GM23248 (cell line): ENCODE measurements around the gene METTL8. TPM values are rescaled to one million over a fixed set of nuclear protein-coding genes. Genes with fewer than 3 reads are reported as not detected.

Source experiments
- DNase-seq: peaks from one replicate; pipeline ENCODE4 v3.0.0-alpha.2; 2015
- H2AFZ ChIP-seq: fragments of 200-600 bp; sonication (generic); 2 replicates; pipeline ENCODE4 v1.6.1; 2016; ENCODE audit warnings: antibody characterized with exemption
- H3F3A ChIP-seq: fragments of 200-600 bp; sonication (generic); 2 replicates; pipeline ENCODE4 v1.6.1; 2016; ENCODE audit warnings: mild to moderate bottlenecking, antibody characterized with exemption, mixed run types; ENCODE audit not compliant: insufficient read depth
- H3K27ac ChIP-seq: fragments of 200-600 bp; sonication (generic); 2 replicates; pipeline ENCODE4 v1.5.1; 2016; ENCODE audit warnings: mild to moderate bottlenecking
- H3K27me3 ChIP-seq: fragments of 200-600 bp; sonication (generic); replicated peaks from 2 replicates; pipeline ENCODE4 v1.6.1; 2016; ENCODE audit warnings: mild to moderate bottlenecking; ENCODE audit not compliant: insufficient read depth
- H3K36me3 ChIP-seq: fragments of 200-600 bp; sonication (generic); 2 replicates; pipeline ENCODE4 v1.6.1; 2016; ENCODE audit warnings: low read depth, mild to moderate bottlenecking
- H3K4me1 ChIP-seq: fragments of 200-600 bp; sonication (generic); 2 replicates; pipeline ENCODE4 v1.6.1; 2016; ENCODE audit warnings: mild to moderate bottlenecking; ENCODE audit not compliant: insufficient read depth
- H3K4me2 ChIP-seq: fragments of 200-600 bp; sonication (generic); one replicate; pipeline ENCODE4 v1.6.1; 2016; ENCODE audit warnings: mild to moderate bottlenecking; ENCODE audit not compliant: unreplicated experiment
- H3K4me3 ChIP-seq: fragments of 200-600 bp; sonication (generic); 2 replicates; pipeline ENCODE4 v1.5.1; 2016; ENCODE audit warnings: mild to moderate bottlenecking
- H3K79me2 ChIP-seq: fragments of 200-600 bp; sonication (generic); 2 replicates; pipeline ENCODE4 v1.6.1; 2016; ENCODE audit warnings: mild to moderate bottlenecking; ENCODE audit not compliant: insufficient read depth
- H3K9ac ChIP-seq: fragments of 200-600 bp; sonication (generic); 2 replicates; pipeline ENCODE4 v1.6.1; 2016; ENCODE audit warnings: mild to moderate bottlenecking
- H3K9me2 ChIP-seq: fragments of 200-600 bp; sonication (generic); 2 replicates; pipeline ENCODE4 v1.6.1; 2016; ENCODE audit warnings: mixed run types, mild to moderate bottlenecking, moderate library complexity; ENCODE audit not compliant: insufficient read depth
- H3K9me3 ChIP-seq: fragments of 200-600 bp; sonication (generic); one replicate; pipeline ENCODE4 v1.6.1; 2017; ENCODE audit warnings: low read depth
- H4K20me1 ChIP-seq: fragments of 200-600 bp; sonication (generic); 2 replicates; pipeline ENCODE4 v1.6.0; 2016; ENCODE audit not compliant: insufficient read depth
- EZH2 ChIP-seq: fragments of 200-600 bp; sonication (generic); IDR thresholded peaks from 2 replicates; pipeline ENCODE4 v1.6.1; 2018; ENCODE audit warnings: antibody characterized with exemption, mild to moderate bottlenecking; ENCODE audit not compliant: insufficient read depth, poor library complexity, severe bottlenecking
- EZH2phosphoT487 ChIP-seq: fragments of 200-600 bp; sonication (generic); IDR thresholded peaks from 2 replicates; pipeline ENCODE4 v1.6.1; 2018; ENCODE audit warnings: antibody characterized with exemption, moderate library complexity, mild to moderate bottlenecking, low read depth; ENCODE audit not compliant: insufficient read depth
- WGBS, 2 experiments: methylation state at CpG; one replicate each; pipeline ENCODE4 v1.1.6; 2015 to 2017; ENCODE audit warnings: low lambda C conversion rate in 2 of 2, low coverage in 1 of 2; ENCODE audit errors: missing lambda C conversion rate in 2 of 2; 5-methylcytosine and 5-hydroxymethylcytosine counted together
- in situ Hi-C: fragments of 300-500 bp; cut with MboI; formaldehyde crosslinking; loops from 2 replicates; pipeline ENCODE4 v1.15.0; 2020
- polyA plus RNA-seq: library from polyadenylated mRNA; unstranded; fragments of >200 nt; fragmentation: Nextera tagmentation; extraction: Ambion mirVana; gene quantifications from 2 replicates; pipeline ENCODE4 v1.2.1, GENCODE V29; 2016
- total RNA-seq: library from RNA; depleted of rRNA; stranded (reverse); fragments of >200 nt; shearing (Covaris generic); gene quantifications from 2 replicates; pipeline ENCODE4 v1.2.3, GENCODE V29; 2014

Gene METTL8
- total and polyA plus RNA-seq, 2 experiments from 2014 or later = 27.2 to 38.5 TPM

DNA sequence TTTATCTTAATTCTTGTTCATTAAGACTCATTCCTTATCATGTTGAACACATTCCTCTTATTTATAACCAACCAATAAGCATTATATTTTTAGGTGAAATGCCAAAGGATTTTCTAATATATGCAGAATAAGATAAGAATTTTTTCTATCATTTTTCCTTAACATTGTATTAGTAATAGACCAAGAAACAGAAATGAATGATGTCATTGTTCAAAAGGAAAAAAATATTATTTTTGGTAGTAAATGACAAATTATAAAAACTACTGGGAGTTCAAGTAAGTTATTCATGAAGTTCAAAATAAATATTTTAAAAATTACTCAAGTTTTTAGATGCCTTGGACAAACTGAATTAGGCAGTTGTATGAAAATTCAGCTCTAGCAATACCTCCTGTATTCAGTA lies 25.7 kb upstream of the METTL8 start:
- Histone ChIP-seq H3K4me2 (no peak overlapping the region), H3K4me3 (no peak overlapping the region), H2AFZ (no peak overlapping the region), H4K20me1 (peaks cover 5% of the 10 kb centered on the region; the same call in 1 of the 2 replicates), H3K36me3 (peaks cover 22% of the 10 kb centered on the region), H3K9ac (no peak overlapping the region), H3K9me3 (no peaks in the 10 kb centered on the region), H3K9me2 (no peaks in the 10 kb centered on the region), H3K27ac (no peak overlapping the region), H3F3A (no peaks in the 10 kb centered on the region), H3K79me2 (0 out of 2 replicates have a peak, but pooled peaks cover 6% of the 10 kb centered on the region), H3K27me3 (no peaks in the 10 kb centered on the region), H3K4me1 (no peaks in the 10 kb centered on the region)
- in situ Hi-C loops = no loop called here
- no peak for DNase-seq
- TF ChIP-seq EZH2 (no peak), EZH2phosphoT487 (no peak)

DNA sequence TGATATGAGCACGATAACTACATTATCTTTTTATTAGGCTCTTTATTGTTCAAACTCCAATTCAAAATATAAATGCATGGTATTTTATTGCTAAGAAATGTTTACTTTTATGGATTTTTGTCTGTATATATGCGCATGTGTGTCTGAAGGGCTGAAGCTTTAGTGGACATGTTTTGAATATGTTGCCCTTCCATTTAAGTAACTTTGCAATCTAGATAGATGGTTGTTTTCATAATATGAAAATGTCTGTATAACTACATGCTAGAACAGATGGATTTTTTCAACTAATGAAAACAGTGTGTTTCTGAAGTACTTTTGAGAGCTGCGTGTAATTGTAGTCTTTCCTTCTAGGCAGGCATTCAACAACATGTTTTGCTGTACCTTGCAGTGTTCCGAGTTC lies 19.0 kb upstream of the METTL8 start:
- TF ChIP-seq EZH2 (no peak), EZH2phosphoT487 (no peak)
- H3K36me3 ChIP-seq = peaks cover 38% of the 10 kb centered on the region
- in situ Hi-C loops = no loop called here

DNA sequence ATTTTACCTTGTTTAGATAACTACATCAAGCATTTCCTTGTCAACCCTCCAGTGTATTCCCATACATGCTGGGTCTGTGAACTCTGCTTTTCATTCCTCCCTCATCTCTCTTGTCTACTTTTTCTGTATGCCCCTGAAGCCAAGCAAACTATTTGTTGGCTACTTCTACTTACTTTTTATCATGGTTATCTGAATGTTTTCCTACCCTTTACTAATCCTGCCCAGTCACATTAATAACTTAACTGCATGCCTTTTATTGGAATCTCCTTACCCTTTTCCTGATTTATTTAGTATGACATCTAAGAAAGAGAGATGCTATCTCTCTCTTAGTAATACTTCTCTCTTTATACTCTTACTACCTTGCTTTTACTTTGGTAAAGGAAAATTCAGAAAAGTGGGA lies 17.3 kb upstream of the METTL8 start:
- H3K4me1 ChIP-seq = no peaks in the 10 kb centered on the region
- H3K9me3 ChIP-seq = no peaks in the 10 kb centered on the region
- no peak overlapping the region for H3K4me3 ChIP-seq
- no peak overlapping the region for H2AFZ ChIP-seq
- H4K20me1 ChIP-seq = no peaks in the 10 kb centered on the region
- H3K4me2 ChIP-seq = no peak overlapping the region
- in situ Hi-C loops = no loop called here
- H3K27ac ChIP-seq = no peak overlapping the region
- H3K27me3 ChIP-seq = no peaks in the 10 kb centered on the region
- H3K9me2 ChIP-seq = no peaks in the 10 kb centered on the region
- no peak for DNase-seq
- H3K36me3 ChIP-seq = peaks cover 36% of the 10 kb centered on the region
- TF ChIP-seq EZH2 (no peak), EZH2phosphoT487 (no peak)
- no peaks in the 10 kb centered on the region for H3K79me2 ChIP-seq
- H3K9ac ChIP-seq = no peak overlapping the region
- no peaks in the 10 kb centered on the region for H3F3A ChIP-seq

More for the DNA sequence above, 19.0 kb upstream of the METTL8 start:
- no peak overlapping the region for H2AFZ ChIP-seq
- 0 out of 2 replicates have a peak, but pooled peaks cover 6% of the 10 kb centered on the region for H3K79me2 ChIP-seq
- H3K9me3 ChIP-seq = no peaks in the 10 kb centered on the region
- no peak overlapping the region for H3K4me2 ChIP-seq
- no peak overlapping the region for H3K4me3 ChIP-seq
- H3K4me1 ChIP-seq = no peaks in the 10 kb centered on the region
- no peak for DNase-seq
- H3F3A ChIP-seq = no peaks in the 10 kb centered on the region
- no peaks in the 10 kb centered on the region for H3K9me2 ChIP-seq
- H3K27me3 ChIP-seq = no peaks in the 10 kb centered on the region
- H4K20me1 ChIP-seq = peaks cover 5% of the 10 kb centered on the region; the same call in 1 of the 2 replicates
- H3K9ac ChIP-seq = no peak overlapping the region
- H3K27ac ChIP-seq = no peak overlapping the region
- 74 to 79% methylated on average over 4 of the region's 4 CpGs for WGBS, 2 experiments

DNA sequence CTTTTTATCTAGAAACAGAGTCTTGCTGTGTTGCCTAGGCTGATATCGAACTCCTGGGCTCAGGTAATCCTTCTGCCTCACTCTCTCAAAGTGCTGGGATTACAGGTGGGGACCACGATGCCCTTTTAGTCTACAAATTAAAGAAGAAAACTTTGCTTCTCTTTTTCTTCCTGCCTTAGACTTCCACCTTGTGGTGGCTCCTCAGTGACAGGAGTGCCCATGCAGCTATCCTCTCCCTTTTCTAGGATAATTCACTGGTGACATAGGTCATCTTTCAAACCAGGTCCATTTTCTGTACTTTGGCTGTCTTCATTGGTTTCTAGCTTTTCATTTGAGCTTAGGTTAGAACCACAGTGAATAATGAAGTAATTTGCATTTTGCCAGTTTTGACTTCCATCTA lies 13.9 kb upstream of the METTL8 start:
- no peaks in the 10 kb centered on the region for H4K20me1 ChIP-seq
- H3K79me2 ChIP-seq = no peaks in the 10 kb centered on the region
- no peak overlapping the region for H3K4me3 ChIP-seq
- peaks cover 44% of the 10 kb centered on the region for H3K36me3 ChIP-seq
- no peaks in the 10 kb centered on the region for H3K9me2 ChIP-seq
- H3K4me2 ChIP-seq = no peak overlapping the region
- H2AFZ ChIP-seq = no peak overlapping the region
- H3K27ac ChIP-seq = no peak overlapping the region
- TF ChIP-seq EZH2phosphoT487 = no peak
- TF ChIP-seq EZH2 = no peak
- H3F3A ChIP-seq = no peaks in the 10 kb centered on the region
- in situ Hi-C loops = no loop called here
- WGBS, 2 experiments = 68 to 71% methylated on average over 2 of the region's 2 CpGs
- DNase-seq = no peak
- H3K9ac ChIP-seq = no peak overlapping the region
- H3K27me3 ChIP-seq = no peaks in the 10 kb centered on the region
- no peaks in the 10 kb centered on the region for H3K4me1 ChIP-seq
- H3K9me3 ChIP-seq = no peaks in the 10 kb centered on the region

DNA sequence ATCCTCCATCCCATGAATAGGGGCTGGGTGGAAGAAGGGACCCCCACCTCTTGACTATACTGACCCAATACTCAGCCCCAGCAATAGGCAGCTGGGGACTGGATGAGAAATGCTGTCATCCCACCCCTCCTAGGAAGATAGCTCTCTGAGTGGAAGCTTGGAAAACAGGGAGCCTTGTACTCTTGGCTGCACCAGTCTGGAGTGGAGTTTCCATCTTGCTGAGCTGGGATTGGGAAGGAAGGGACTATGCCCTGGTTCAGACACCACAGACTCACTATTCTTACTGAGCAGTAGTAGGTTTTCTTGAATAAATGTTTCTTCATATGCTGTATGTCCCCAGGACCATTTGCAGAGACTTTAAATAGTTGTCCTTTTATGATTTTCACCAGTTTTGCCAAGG lies 7.7 kb upstream of the METTL8 start:
- TF ChIP-seq EZH2 = no peak
- peaks cover 9% of the 10 kb centered on the region for H3F3A ChIP-seq
- H3K9me2 ChIP-seq = no peaks in the 10 kb centered on the region
- H2AFZ ChIP-seq = no peak overlapping the region
- in situ Hi-C loops = no loop called here
- no peak overlapping the region for H3K27ac ChIP-seq
- no peak overlapping the region for H3K4me2 ChIP-seq
- H3K4me3 ChIP-seq = no peak overlapping the region
- H3K79me2 ChIP-seq = peaks cover 20% of the 10 kb centered on the region
- DNase-seq = no peak
- H3K9me3 ChIP-seq = no peaks in the 10 kb centered on the region
- no peak overlapping the region for H3K9ac ChIP-seq
- no peaks in the 10 kb centered on the region for H4K20me1 ChIP-seq
- no peaks in the 10 kb centered on the region for H3K4me1 ChIP-seq
- peaks cover 48% of the 10 kb centered on the region for H3K36me3 ChIP-seq
- H3K27me3 ChIP-seq = no peaks in the 10 kb centered on the region
